ENCODE measurements around the gene NKAIN2. TPM values are rescaled to one million over a fixed set of nuclear protein-coding genes. Genes with fewer than 3 reads are reported as not detected.

Gene NKAIN2
- total RNA-seq, 1 donor from 2014 or later = 4.0 TPM

- no peaks in the 10 kb centered on the region for H3K27me3 Mint-ChIP-seq (ENCODE audit: low read depth)
- H3K9me3 Mint-ChIP-seq (ENCODE audit: low read depth) = no peaks in the 10 kb centered on the region
- no peak for TF ChIP-seq CTCF (IDR thresholded peaks at IDR 0.05)
- H3K4me3 Mint-ChIP-seq (ENCODE audit: unreplicated experiment) = no peak overlapping the region
- no peaks in the 10 kb centered on the region for H3K36me3 Mint-ChIP-seq (ENCODE audit: low read depth)
- H3K27ac Mint-ChIP-seq (ENCODE audit: unreplicated experiment) = peak overlapping the region; percentile 50
- no peak for DNase-seq (ENCODE audit: low spot score)
- peaks cover 25% of the 10 kb centered on the region for H3K4me1 Mint-ChIP-seq (ENCODE audit: low read depth)
Measured at GRCh38 chr6:124494956-124495664, 691.4 kb downstream of the NKAIN2 start.

- no peak for TF ChIP-seq CTCF (IDR thresholded peaks at IDR 0.05)
- Mint-ChIP-seq H3K27ac (ENCODE audit: unreplicated experiment) (peak overlapping the region; percentile 50), H3K4me1 (ENCODE audit: low read depth) (peaks cover 24% of the 10 kb centered on the region)
Measured at GRCh38 chr6:124495665-124496190, 692.1 kb downstream of the NKAIN2 start.

GRCh38 chr6:124496334-124496733 is 692.7 kb downstream of the NKAIN2 start:
- DNase-seq (ENCODE audit: low spot score) = no peak
- H3K36me3 Mint-ChIP-seq (ENCODE audit: low read depth) = no peaks in the 10 kb centered on the region
- H3K4me1 Mint-ChIP-seq (ENCODE audit: low read depth) = peaks cover 24% of the 10 kb centered on the region
- TF ChIP-seq CTCF (IDR thresholded peaks at IDR 0.05) = no peak
- H3K27me3 Mint-ChIP-seq (ENCODE audit: low read depth) = no peaks in the 10 kb centered on the region
- H3K4me3 Mint-ChIP-seq (ENCODE audit: unreplicated experiment) = no peak overlapping the region
- H3K9me3 Mint-ChIP-seq (ENCODE audit: low read depth) = no peaks in the 10 kb centered on the region
- peak overlapping the region; percentile 50 for H3K27ac Mint-ChIP-seq (ENCODE audit: unreplicated experiment)

More at GRCh38 chr6:124495665-124496190, 692.1 kb downstream of the NKAIN2 start:
- Mint-ChIP-seq H3K4me3 (ENCODE audit: unreplicated experiment) (no peak overlapping the region), H3K27me3 (ENCODE audit: low read depth) (no peaks in the 10 kb centered on the region), H3K9me3 (ENCODE audit: low read depth) (no peaks in the 10 kb centered on the region), H3K36me3 (ENCODE audit: low read depth) (no peaks in the 10 kb centered on the region)
- no peak for DNase-seq (ENCODE audit: low spot score)

- no peaks in the 10 kb centered on the region for H3K4me1 Mint-ChIP-seq (ENCODE audit: low read depth)
- no peak overlapping the region for H3K4me3 Mint-ChIP-seq (ENCODE audit: unreplicated experiment)
- no peaks in the 10 kb centered on the region for H3K36me3 Mint-ChIP-seq (ENCODE audit: low read depth)
- H3K27me3 Mint-ChIP-seq (ENCODE audit: low read depth) = no peaks in the 10 kb centered on the region
- H3K9me3 Mint-ChIP-seq (ENCODE audit: low read depth) = no peaks in the 10 kb centered on the region
- no peak for TF ChIP-seq CTCF (IDR thresholded peaks at IDR 0.05)
- no peak for DNase-seq (ENCODE audit: low spot score)
- no peak overlapping the region for H3K27ac Mint-ChIP-seq (ENCODE audit: unreplicated experiment)
Measured at GRCh38 chr6:124512431-124512830, 708.8 kb downstream of the NKAIN2 start.

GRCh38 chr6:124517339-124517738 is 713.7 kb downstream of the NKAIN2 start:
- TF ChIP-seq CTCF (IDR thresholded peaks at IDR 0.05) = no peak
- H3K4me1 Mint-ChIP-seq (ENCODE audit: low read depth) = peaks cover 21% of the 10 kb centered on the region
- H3K4me3 Mint-ChIP-seq (ENCODE audit: unreplicated experiment) = no peak overlapping the region
- no peaks in the 10 kb centered on the region for H3K9me3 Mint-ChIP-seq (ENCODE audit: low read depth)
- H3K27ac Mint-ChIP-seq (ENCODE audit: unreplicated experiment) = no peak overlapping the region
- no peaks in the 10 kb centered on the region for H3K27me3 Mint-ChIP-seq (ENCODE audit: low read depth)
- DNase-seq (ENCODE audit: low spot score) = no peak
- H3K36me3 Mint-ChIP-seq (ENCODE audit: low read depth) = no peaks in the 10 kb centered on the region
